Mesenchymal stem cell (in vitro differentiated cells and primary cell): ENCODE results near the gene GPANK1.

Experiments
- DNase-seq: peaks from one replicate; pipeline ENCODE4 v3.0.0-alpha.2; 2013
- H2AFZ ChIP-seq: one replicate; pipeline ENCODE4 v1.6.1; 2013; ENCODE audit warnings: low read depth, mild to moderate bottlenecking, control low read depth, inconsistent platforms, low read length, moderate library complexity
- H2AK5ac ChIP-seq: 2 replicates; pipeline ENCODE4 v1.6.1; 2013; ENCODE audit warnings: low read length, moderate library complexity, mild to moderate bottlenecking, inconsistent platforms; ENCODE audit not compliant: severe bottlenecking
- H2BK120ac ChIP-seq: one replicate; pipeline ENCODE4 v1.6.1; 2013; ENCODE audit warnings: low read depth, mild to moderate bottlenecking, inconsistent platforms, low read length, moderate library complexity
- H2BK12ac ChIP-seq, 2 experiments: one replicate each; pipeline ENCODE4 v1.6.1; 2013; ENCODE audit warnings: inconsistent platforms in 2 of 2, low read length in 2 of 2, mild to moderate bottlenecking in 2 of 2, moderate library complexity in 2 of 2, control low read depth in 1 of 2
- H2BK15ac ChIP-seq: one replicate; pipeline ENCODE4 v1.6.1; 2013; ENCODE audit warnings: mild to moderate bottlenecking, low read depth, inconsistent platforms; ENCODE audit not compliant: poor library complexity, severe bottlenecking
- H2BK5ac ChIP-seq: 2 replicates; pipeline ENCODE4 v1.6.1; 2013; ENCODE audit warnings: low read depth, mild to moderate bottlenecking, low read length, control low read depth, inconsistent platforms; ENCODE audit not compliant: poor library complexity, severe bottlenecking
- H3K14ac ChIP-seq, 2 experiments: one replicate each; pipeline ENCODE4 v1.6.1; 2013; ENCODE audit warnings: inconsistent platforms in 2 of 2, low read length in 2 of 2, control low read depth in 1 of 2, mild to moderate bottlenecking in 1 of 2, moderate library complexity in 1 of 2
- H3K18ac ChIP-seq, 2 experiments: one replicate each; pipeline ENCODE4 v1.6.1; 2013; ENCODE audit warnings: inconsistent platforms in 2 of 2, low read length in 2 of 2, control low read depth in 1 of 2, low read depth in 1 of 2, mild to moderate bottlenecking in 1 of 2
- H3K23ac ChIP-seq, 2 experiments: one replicate each; pipeline ENCODE4 v1.6.1; 2013; ENCODE audit warnings: inconsistent platforms in 2 of 2, low read length in 2 of 2, mild to moderate bottlenecking in 2 of 2, moderate library complexity in 2 of 2, control low read depth in 1 of 2
- H3K27ac ChIP-seq: 2 replicates; pipeline ENCODE4 v1.5.1; 2013; ENCODE audit warnings: mild to moderate bottlenecking, moderate library complexity, low read length, control low read depth, inconsistent platforms; ENCODE audit not compliant: poor library complexity, severe bottlenecking
- H3K27me3 ChIP-seq, 2 experiments: 2 replicates each; pipeline versions ENCODE4 v1.6.1 to v1.7.0; 2013; ENCODE audit warnings: low read length in 2 of 2, mild to moderate bottlenecking in 2 of 2, moderate library complexity in 2 of 2, control low read depth in 1 of 2, inconsistent platforms in 1 of 2; ENCODE audit not compliant: control insufficient read depth in 1 of 2, insufficient read depth in 1 of 2
- H3K36me3 ChIP-seq, 2 experiments: 2 replicates each; pipeline versions ENCODE4 v1.6.1 to v1.7.0; 2013; ENCODE audit warnings: low read length in 2 of 2, control low read depth in 1 of 2, inconsistent platforms in 1 of 2, low read depth in 1 of 2, mild to moderate bottlenecking in 1 of 2; ENCODE audit not compliant: insufficient read depth in 2 of 2, control insufficient read depth in 1 of 2
- H3K4ac ChIP-seq, 2 experiments: one replicate each; pipeline ENCODE4 v1.6.1; 2013; ENCODE audit warnings: inconsistent platforms in 2 of 2, low read length in 2 of 2, mild to moderate bottlenecking in 2 of 2, moderate library complexity in 2 of 2, control low read depth in 1 of 2, low read depth in 1 of 2
- H3K4me1 ChIP-seq: 2 replicates; pipeline ENCODE4 v1.6.1; 2013; ENCODE audit warnings: low read depth, low read length, control low read depth; ENCODE audit not compliant: control insufficient read depth, insufficient read depth
- H3K4me2 ChIP-seq: 2 replicates; pipeline ENCODE4 v1.6.1; 2013; ENCODE audit warnings: low read length, mild to moderate bottlenecking, inconsistent platforms; ENCODE audit not compliant: poor library complexity, severe bottlenecking
- H3K4me3 ChIP-seq, 2 experiments: 2 replicates each; pipeline versions ENCODE4 v1.5.1 to v1.7.0; 2013; ENCODE audit warnings: low read length in 2 of 2, mild to moderate bottlenecking in 2 of 2, control low read depth in 1 of 2, low read depth in 1 of 2; ENCODE audit not compliant: insufficient read depth in 1 of 2
- H3K79me1 ChIP-seq: replicated peaks from 2 replicates; pipeline ENCODE4 v1.6.1; 2013; ENCODE audit warnings: mild to moderate bottlenecking, control low read depth, low read length, inconsistent platforms; ENCODE audit not compliant: poor library complexity, severe bottlenecking
- H3K9ac ChIP-seq: 2 replicates; pipeline ENCODE4 v1.7.0; 2013; ENCODE audit warnings: mild to moderate bottlenecking, low read length, moderate library complexity
- H3K9me3 ChIP-seq: 2 replicates; pipeline ENCODE4 v1.7.0; 2013; ENCODE audit warnings: mild to moderate bottlenecking, low read length; ENCODE audit not compliant: control insufficient read depth
- H4K8ac ChIP-seq: one replicate; pipeline ENCODE4 v1.6.1; 2013; ENCODE audit warnings: inconsistent platforms, mild to moderate bottlenecking, low read length, moderate library complexity
- H4K91ac ChIP-seq: one replicate; pipeline ENCODE4 v1.6.1; 2013; ENCODE audit warnings: mild to moderate bottlenecking, low read length, inconsistent platforms
- WGBS: methylation state at CpG from one replicate; pipeline ENCODE4 v1.1.7; 2013; ENCODE audit warnings: mixed read lengths; 5-methylcytosine and 5-hydroxymethylcytosine counted together

The GPANK1 gene

GRCh38 chr6:31693535-31693934, 28.7 kb upstream of the GPANK1 start:
- peaks cover 66 to 79% of the 10 kb centered on the region in 2 experiments for H3K36me3 ChIP-seq
- H3K4me3 ChIP-seq: no peak overlapping the region
- no peak overlapping the region for H2BK15ac ChIP-seq
- peaks cover 13% of the 10 kb centered on the region for H3K79me1 ChIP-seq
- no peaks in the 10 kb centered on the region for H3K27me3 ChIP-seq
- H3K4me2 ChIP-seq: no peak overlapping the region
- peaks cover 2% of the 10 kb centered on the region for H3K4me1 ChIP-seq
- H3K9ac ChIP-seq: no peak overlapping the region
- no peak overlapping the region for H2AK5ac ChIP-seq
- no peak overlapping the region for H2BK120ac ChIP-seq
- no peak overlapping the region for H2BK12ac ChIP-seq
- 96% methylated on average over 5 of the region's 6 CpGs for WGBS
- DNase-seq: no peak
- no peak overlapping the region for H4K91ac ChIP-seq
- H3K18ac ChIP-seq: no peak overlapping the region
- no peak overlapping the region for H2BK5ac ChIP-seq
- H3K4ac ChIP-seq: no peak overlapping the region
- H3K23ac ChIP-seq: no peak overlapping the region
- H2AFZ ChIP-seq: no peak overlapping the region
- H4K8ac ChIP-seq: no peak overlapping the region
- H3K9me3 ChIP-seq: no peaks in the 10 kb centered on the region
- no peak overlapping the region for H3K14ac ChIP-seq
- no peak overlapping the region for H3K27ac ChIP-seq

GRCh38 chr6:31692886-31693285, 28.1 kb upstream of the GPANK1 start:
- Histone ChIP-seq H3K27me3 (no peaks in the 10 kb centered on the region), H3K9me3 (no peaks in the 10 kb centered on the region), H3K4me2 (no peak overlapping the region), H3K79me1 (peaks cover 13% of the 10 kb centered on the region), H2BK5ac (no peak overlapping the region), H3K14ac (no peak overlapping the region), H4K91ac (no peak overlapping the region), H3K18ac (no peak overlapping the region), H3K9ac (no peak overlapping the region), H2AFZ (no peak overlapping the region), H3K4ac (no peak overlapping the region), H4K8ac (no peak overlapping the region), H2BK15ac (no peak overlapping the region), H2BK12ac (no peak overlapping the region), H3K4me3 (no peak overlapping the region), H2AK5ac (no peak overlapping the region), H3K36me3 (peaks cover 72 to 85% of the 10 kb centered on the region in 2 experiments), H3K27ac (no peak overlapping the region), H3K23ac (no peak overlapping the region), H3K4me1 (peaks cover 2% of the 10 kb centered on the region), H2BK120ac (no peak overlapping the region)
- 92% methylated on average over 9 of the region's 9 CpGs for WGBS
- DNase-seq: no peak

- Histone ChIP-seq H3K36me3 (peaks cover 77 to 90% of the 10 kb centered on the region in 2 experiments), H3K27me3 (no peaks in the 10 kb centered on the region), H3K9ac (no peak overlapping the region), H3K18ac (no peak overlapping the region), H2BK5ac (no peak overlapping the region), H3K9me3 (no peaks in the 10 kb centered on the region), H3K79me1 (peaks cover 9% of the 10 kb centered on the region), H3K14ac (no peak overlapping the region), H4K8ac (no peak overlapping the region), H3K27ac (no peak overlapping the region), H3K4me3 (no peak overlapping the region), H3K4me2 (no peak overlapping the region), H2AFZ (no peak overlapping the region), H3K4ac (no peak overlapping the region), H2BK12ac (no peak overlapping the region), H2BK120ac (no peak overlapping the region), H3K4me1 (peaks cover 2% of the 10 kb centered on the region), H3K23ac (no peak overlapping the region), H4K91ac (no peak overlapping the region), H2BK15ac (no peak overlapping the region), H2AK5ac (no peak overlapping the region)
- DNase-seq: no peak
- 93% methylated on average over 4 of the region's 4 CpGs for WGBS
Measured at GRCh38 chr6:31692353-31692752, 27.6 kb upstream of the GPANK1 start.

GRCh38 chr6:31691564-31692108, 26.8 kb upstream of the GPANK1 start:
- no peak overlapping the region for H4K91ac ChIP-seq
- no peak for DNase-seq
- 98% methylated on average over 12 of the region's 12 CpGs for WGBS

More at GRCh38 chr6:31691564-31692108, 26.8 kb upstream of the GPANK1 start:
- no peak overlapping the region for H3K23ac ChIP-seq
- H2AFZ ChIP-seq: no peak overlapping the region
- no peak overlapping the region for H3K27ac ChIP-seq
- no peak overlapping the region for H2AK5ac ChIP-seq
- no peak overlapping the region for H4K8ac ChIP-seq
- H3K18ac ChIP-seq: no peak overlapping the region
- H2BK5ac ChIP-seq: no peak overlapping the region
- H3K9ac ChIP-seq: no peak overlapping the region
- peaks cover 9% of the 10 kb centered on the region for H3K79me1 ChIP-seq
- no peak overlapping the region for H2BK120ac ChIP-seq
- H2BK15ac ChIP-seq: no peak overlapping the region
- peaks cover 80 to 92% of the 10 kb centered on the region in 2 experiments for H3K36me3 ChIP-seq
- no peak overlapping the region for H3K4ac ChIP-seq
- no peak overlapping the region for H2BK12ac ChIP-seq
- H3K27me3 ChIP-seq: no peaks in the 10 kb centered on the region
- H3K4me3 ChIP-seq: no peak overlapping the region
- no peak overlapping the region for H3K4me2 ChIP-seq
- H3K14ac ChIP-seq: no peak overlapping the region
- no peaks in the 10 kb centered on the region for H3K9me3 ChIP-seq
- H3K4me1 ChIP-seq: peaks cover 2% of the 10 kb centered on the region
